Right lobe of liver (tissue), 4 donors: ENCODE measurements around the gene RIPOR2.

Source experiments
- POLR2A ChIP-seq: fragments of 450-650 bp; IDR thresholded peaks from one replicate; pipeline ENCODE4 v1.6.1; 2017; ENCODE audit warnings: antibody characterized with exemption, mild to moderate bottlenecking
- TF ChIP-seq, protein P1 (sequence below), 4 donors: fragments of 200-600 bp in 3 of 4; fragments of 450-650 bp in 1 of 4; IDR thresholded peaks; one replicate each; pipeline versions ENCODE4 v1.5.1 to v1.8.0; 2016 to 2022; ENCODE audit warnings: antibody characterized with exemption in 4 of 4, mild to moderate bottlenecking in 2 of 4
- donor health status: DM: no; HTN: no; CAD: no.
- donor health status: DM: no; HTN: no; CAD: no.
- donor health status: DM: no; HTN: yes; CAD: no.

DNA sequence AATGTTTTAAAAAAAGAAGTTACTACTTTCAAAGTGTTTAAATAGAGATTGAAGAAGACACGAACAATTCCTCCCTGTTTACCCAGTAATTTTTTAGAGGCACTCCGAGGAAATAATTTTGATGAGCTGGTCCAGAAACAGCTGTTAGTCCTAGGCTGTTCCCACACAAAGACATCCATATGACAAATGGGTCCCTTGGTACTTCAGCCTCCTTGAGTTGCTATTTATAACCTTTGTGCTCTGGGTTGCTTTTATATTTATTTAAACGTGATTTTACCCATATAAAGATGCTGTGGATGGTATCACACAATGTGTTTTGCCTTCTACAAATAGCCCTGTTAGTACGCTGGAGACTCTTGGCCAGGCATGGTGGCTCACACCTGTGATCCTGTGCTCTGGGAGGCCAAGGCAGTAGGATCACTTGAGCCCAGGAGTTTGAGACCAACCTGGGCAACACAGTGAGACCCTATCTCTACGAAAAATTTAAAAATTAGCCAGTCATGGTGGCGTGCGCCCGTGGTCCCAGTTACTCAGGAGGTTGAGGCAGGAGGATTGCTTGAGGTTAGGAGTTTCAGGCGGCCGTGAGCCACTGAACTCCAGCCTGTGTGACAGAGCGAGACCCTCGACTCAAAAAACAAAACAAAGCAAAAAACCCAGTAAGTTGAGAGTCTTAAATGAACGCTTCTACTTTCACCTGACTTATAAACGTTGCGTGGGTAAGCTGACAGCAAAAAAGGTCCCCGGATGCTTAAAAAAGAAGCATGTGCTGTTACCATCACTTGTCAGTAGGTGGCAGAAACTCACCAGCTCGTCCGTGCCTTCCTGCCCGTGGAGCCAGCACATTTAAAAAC lies 80.1 kb downstream of the RIPOR2 start:
- TF ChIP-seq, protein P1, sequence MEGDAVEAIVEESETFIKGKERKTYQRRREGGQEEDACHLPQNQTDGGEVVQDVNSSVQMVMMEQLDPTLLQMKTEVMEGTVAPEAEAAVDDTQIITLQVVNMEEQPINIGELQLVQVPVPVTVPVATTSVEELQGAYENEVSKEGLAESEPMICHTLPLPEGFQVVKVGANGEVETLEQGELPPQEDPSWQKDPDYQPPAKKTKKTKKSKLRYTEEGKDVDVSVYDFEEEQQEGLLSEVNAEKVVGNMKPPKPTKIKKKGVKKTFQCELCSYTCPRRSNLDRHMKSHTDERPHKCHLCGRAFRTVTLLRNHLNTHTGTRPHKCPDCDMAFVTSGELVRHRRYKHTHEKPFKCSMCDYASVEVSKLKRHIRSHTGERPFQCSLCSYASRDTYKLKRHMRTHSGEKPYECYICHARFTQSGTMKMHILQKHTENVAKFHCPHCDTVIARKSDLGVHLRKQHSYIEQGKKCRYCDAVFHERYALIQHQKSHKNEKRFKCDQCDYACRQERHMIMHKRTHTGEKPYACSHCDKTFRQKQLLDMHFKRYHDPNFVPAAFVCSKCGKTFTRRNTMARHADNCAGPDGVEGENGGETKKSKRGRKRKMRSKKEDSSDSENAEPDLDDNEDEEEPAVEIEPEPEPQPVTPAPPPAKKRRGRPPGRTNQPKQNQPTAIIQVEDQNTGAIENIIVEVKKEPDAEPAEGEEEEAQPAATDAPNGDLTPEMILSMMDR (IDR thresholded peaks at IDR 0.05), result peak; percentile 84 to 87 (median 85)
- TF ChIP-seq POLR2A, result no peak
